GM21526 (cell line): ENCODE data around the gene CAMTA2.

Experiments
- ATAC-seq: cut with Tn5 transposase; IDR thresholded peaks from one replicate; pipeline ENCODE4 v1.9.1; 2021; ENCODE audit warnings: moderate library complexity; ENCODE audit not compliant: unreplicated experiment, low FRiP score

The CAMTA2 gene

GRCh38 chr17:4947411-4948165, 39.9 kb downstream of the CAMTA2 start:
- no peak for ATAC-seq

GRCh38 chr17:4947010-4947410, 40.5 kb downstream of the CAMTA2 start:
- ATAC-seq, result no peak

- no peak for ATAC-seq
Observed at GRCh38 chr17:4946312-4946976, 41.0 kb downstream of the CAMTA2 start.

- ATAC-seq, result no peak
Observed at GRCh38 chr17:4945944-4946280, 41.6 kb downstream of the CAMTA2 start.

- no peak for ATAC-seq
Observed at GRCh38 chr17:4945176-4945943, 42.1 kb downstream of the CAMTA2 start.

- no peak for ATAC-seq
Observed at GRCh38 chr17:4944554-4945175, 42.8 kb downstream of the CAMTA2 start.

GRCh38 chr17:4944163-4944553, 43.3 kb downstream of the CAMTA2 start:
- ATAC-seq, result no peak

GRCh38 chr17:4942760-4943508, 44.5 kb downstream of the CAMTA2 start:
- no peak for ATAC-seq

GRCh38 chr17:4941319-4941610, 46.2 kb downstream of the CAMTA2 start:
- ATAC-seq, result no peak

- peak; percentile 5 for ATAC-seq
Observed at GRCh38 chr17:4940555-4941318, 46.7 kb downstream of the CAMTA2 start.

GRCh38 chr17:4939796-4940554, 47.5 kb downstream of the CAMTA2 start, which contains the start of the genes RNF167 and SLC25A11:
RNF167 (plus strand) TSS chr17:4940268; CDS start chr17:4940910, 642 bp downstream.
SLC25A11 (minus strand) TSS chr17:4940046; CDS start chr17:4939910, 136 bp downstream.
- peak; percentile 59 for ATAC-seq

- ATAC-seq, result peak; percentile 11
Observed at GRCh38 chr17:4939546-4939795, 48.0 kb downstream of the CAMTA2 start.

GRCh38 chr17:4938688-4939545, 48.6 kb downstream of the CAMTA2 start:
- no peak for ATAC-seq

- no peak for ATAC-seq
Observed at GRCh38 chr17:4938069-4938491, 49.4 kb downstream of the CAMTA2 start.

GRCh38 chr17:4937553-4937952, 49.9 kb downstream of the CAMTA2 start:
- ATAC-seq, result no peak

- ATAC-seq, result no peak
Observed at GRCh38 chr17:4936436-4936835, 51.0 kb downstream of the CAMTA2 start.

- no peak for ATAC-seq
Observed at GRCh38 chr17:4935650-4936049, 51.8 kb downstream of the CAMTA2 start.
